Measurements from ENCODE around the gene MAB21L4.

- TF ChIP-seq EZH2 (IDR thresholded peaks at IDR 0.05) (no peak), ATF3 (IDR thresholded peaks at IDR 0.05) (no peak), CTCF (IDR thresholded peaks at IDR 0.05 in 2 of 3, conservative IDR thresholded peaks at IDR 0.05 in 1 of 3; ENCODE audit: borderline replicate concordance in 1 of 3, insufficient read depth in 1 of 3, low read depth in 2 of 3, low read length in 2 of 3) (no peak)
Measured at GRCh38 chr2:240885566-240885965, 10.4 kb downstream of the MAB21L4 start.
